T follicular helper cell (primary cell): ENCODE data around the gene CACNA1E.
"Not testable (repeated sequence)": the region's sequence is repeated elsewhere in the genome, so short reads cannot be mapped to it uniquely, and the experiment has no call there.

Source experiments
- DNase-seq: peaks from one replicate; pipeline ENCODE4 v3.0.0-alpha.2; 2020; ENCODE audit warnings: low read depth

The CACNA1E gene

GRCh38 chr1:181809991-181810545, 326.8 kb downstream of the CACNA1E start:
- DNase-seq: no peak

DNA sequence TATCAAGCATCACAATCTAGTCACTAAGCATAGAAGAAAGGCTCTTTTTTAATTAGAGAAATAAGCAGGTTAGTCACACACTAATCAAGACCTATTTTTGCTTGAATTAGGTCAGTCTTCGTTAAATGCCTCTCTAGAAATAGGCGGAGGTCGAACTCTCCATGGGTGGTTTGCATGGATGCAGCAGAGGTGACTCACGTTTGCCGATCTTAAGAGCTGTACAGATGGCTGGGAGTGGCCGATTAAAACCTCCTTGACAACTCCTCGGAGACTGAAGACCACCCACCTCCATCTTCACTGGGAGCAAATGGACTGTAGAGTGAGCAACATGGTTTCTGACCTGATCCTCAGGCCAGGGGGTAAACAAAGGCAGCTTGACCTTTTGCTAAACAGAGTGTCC, 328.9 kb downstream of the CACNA1E start:
- DNase-seq: no peak

- no peak for DNase-seq
Observed at GRCh38 chr1:181813266-181813665, 329.9 kb downstream of the CACNA1E start.

GRCh38 chr1:181816608-181817007, 333.3 kb downstream of the CACNA1E start:
- DNase-seq: no peak

GRCh38 chr1:181817091-181817490, 333.8 kb downstream of the CACNA1E start:
- DNase-seq: no peak

DNA sequence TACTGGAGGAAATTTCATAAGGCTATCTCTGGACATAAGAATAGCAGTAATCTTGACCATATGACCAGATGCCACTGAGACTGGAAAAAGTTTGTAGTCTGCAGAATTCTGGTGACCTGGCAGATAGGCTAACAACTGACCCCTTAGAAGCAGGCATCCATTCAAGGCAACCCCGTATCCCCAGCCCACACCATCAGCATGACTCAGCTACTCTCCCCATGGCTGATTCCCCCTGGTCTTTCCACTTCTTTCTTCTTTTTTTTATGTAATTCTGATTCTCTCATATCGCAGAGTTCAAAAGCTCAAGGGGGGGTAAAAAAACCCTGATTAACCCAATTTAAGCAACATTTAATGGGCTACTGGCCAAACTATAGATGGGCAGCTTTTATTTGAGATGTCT, 335.1 kb downstream of the CACNA1E start:
- no peak for DNase-seq

GRCh38 chr1:181818943-181819342, 335.6 kb downstream of the CACNA1E start:
- DNase-seq: no peak

DNA sequence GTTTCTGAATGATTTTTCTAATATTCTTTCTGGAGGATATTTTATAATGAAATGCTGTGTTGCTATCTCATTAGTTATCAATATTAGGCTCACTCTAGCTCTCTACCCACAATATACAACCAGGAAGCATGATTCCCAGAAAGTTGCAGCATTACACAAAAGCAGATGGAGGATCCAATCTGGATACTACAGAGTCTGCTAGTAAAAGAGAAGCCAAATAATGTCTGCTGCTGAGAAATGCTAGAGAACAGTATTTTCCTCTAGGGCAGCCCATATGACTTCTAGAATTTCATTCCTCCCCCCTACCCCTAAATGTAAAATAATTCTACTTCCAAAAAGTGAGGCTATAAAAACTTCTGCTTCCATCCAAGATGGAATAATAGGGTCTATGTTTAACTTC, 338.4 kb downstream of the CACNA1E start:
- DNase-seq: no peak

- DNase-seq: not testable (repeated sequence)
Observed at GRCh38 chr1:181832173-181832880, 349.0 kb downstream of the CACNA1E start.

- no peak for DNase-seq
Observed at GRCh38 chr1:181846001-181846645, 362.8 kb downstream of the CACNA1E start.

GRCh38 chr1:181846681-181847080, 363.4 kb downstream of the CACNA1E start:
- DNase-seq: no peak

DNA sequence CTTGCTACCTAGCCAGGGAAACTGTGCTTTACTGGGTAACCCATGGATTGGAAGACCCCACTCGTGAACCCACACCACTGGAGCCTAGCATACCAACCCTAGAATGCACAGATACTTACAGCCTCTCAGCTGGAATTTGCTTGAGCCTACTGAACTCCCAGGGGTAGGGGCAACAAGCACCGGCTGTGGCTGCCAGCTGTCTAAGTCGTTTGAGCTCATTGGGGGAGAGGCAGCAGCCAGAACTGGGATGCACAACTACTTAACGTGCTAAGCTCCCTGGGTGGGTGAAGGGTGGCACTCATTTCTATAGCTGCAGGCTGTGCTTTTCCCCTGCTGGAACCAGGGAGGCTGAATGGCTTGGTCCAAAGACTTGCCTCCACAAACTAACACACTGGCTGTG, 365.8 kb downstream of the CACNA1E start:
- DNase-seq: no peak

GRCh38 chr1:181854212-181854611, 370.9 kb downstream of the CACNA1E start:
- not testable (repeated sequence) for DNase-seq

DNA sequence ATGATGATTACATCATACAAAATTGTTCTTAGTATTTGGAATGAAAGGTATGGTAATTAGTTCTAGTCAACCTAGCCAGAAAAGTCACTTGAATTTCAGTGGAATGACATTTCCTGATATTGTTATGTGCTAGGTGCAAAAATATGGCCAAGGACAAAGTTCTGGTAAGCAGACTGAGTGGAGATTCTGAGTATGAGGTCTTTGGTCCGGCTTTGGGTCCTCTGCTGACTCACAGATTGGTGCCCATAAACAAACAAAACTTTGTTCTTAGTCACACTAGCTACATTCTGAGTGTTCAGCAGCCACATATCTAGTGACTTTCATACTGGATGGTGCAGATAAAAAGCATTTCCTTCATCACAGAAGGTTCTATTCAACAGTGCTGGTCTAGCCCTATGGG, 372.1 kb downstream of the CACNA1E start:
- DNase-seq: no peak
